GM12874 (cell line): ENCODE data around the gene ASXL3.

Experiments used
- TF ChIP-seq, protein P1 (sequence below): IDR thresholded peaks from 2 replicates; pipeline ENCODE4 v1.5.1; 2011; ENCODE audit warnings: low read depth, mild to moderate bottlenecking, control low read depth, low read length, moderate library complexity; ENCODE audit not compliant: insufficient read depth

ASXL3 gene

DNA sequence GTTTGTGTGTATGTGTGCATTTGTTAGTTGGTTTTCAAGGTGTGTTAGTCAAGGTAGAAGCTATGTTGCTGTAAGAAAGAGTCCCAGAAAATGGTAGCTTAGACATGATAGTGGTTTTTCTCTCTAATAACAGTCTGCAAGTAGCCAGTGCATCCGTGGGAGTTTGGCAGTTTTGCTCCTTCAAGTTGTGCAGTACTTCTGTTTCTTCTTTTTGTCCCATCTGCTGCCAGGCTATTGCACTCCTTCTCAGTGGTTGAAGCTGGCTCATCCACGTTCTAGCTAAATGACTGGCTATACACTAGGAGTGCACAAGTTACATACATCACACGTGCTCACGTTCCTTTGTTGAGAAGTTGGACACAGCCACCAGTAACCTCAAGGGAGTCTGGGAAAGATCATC lies 134.7 kb downstream of the ASXL3 start:
- TF ChIP-seq, protein P1, sequence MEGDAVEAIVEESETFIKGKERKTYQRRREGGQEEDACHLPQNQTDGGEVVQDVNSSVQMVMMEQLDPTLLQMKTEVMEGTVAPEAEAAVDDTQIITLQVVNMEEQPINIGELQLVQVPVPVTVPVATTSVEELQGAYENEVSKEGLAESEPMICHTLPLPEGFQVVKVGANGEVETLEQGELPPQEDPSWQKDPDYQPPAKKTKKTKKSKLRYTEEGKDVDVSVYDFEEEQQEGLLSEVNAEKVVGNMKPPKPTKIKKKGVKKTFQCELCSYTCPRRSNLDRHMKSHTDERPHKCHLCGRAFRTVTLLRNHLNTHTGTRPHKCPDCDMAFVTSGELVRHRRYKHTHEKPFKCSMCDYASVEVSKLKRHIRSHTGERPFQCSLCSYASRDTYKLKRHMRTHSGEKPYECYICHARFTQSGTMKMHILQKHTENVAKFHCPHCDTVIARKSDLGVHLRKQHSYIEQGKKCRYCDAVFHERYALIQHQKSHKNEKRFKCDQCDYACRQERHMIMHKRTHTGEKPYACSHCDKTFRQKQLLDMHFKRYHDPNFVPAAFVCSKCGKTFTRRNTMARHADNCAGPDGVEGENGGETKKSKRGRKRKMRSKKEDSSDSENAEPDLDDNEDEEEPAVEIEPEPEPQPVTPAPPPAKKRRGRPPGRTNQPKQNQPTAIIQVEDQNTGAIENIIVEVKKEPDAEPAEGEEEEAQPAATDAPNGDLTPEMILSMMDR: no peak

DNA sequence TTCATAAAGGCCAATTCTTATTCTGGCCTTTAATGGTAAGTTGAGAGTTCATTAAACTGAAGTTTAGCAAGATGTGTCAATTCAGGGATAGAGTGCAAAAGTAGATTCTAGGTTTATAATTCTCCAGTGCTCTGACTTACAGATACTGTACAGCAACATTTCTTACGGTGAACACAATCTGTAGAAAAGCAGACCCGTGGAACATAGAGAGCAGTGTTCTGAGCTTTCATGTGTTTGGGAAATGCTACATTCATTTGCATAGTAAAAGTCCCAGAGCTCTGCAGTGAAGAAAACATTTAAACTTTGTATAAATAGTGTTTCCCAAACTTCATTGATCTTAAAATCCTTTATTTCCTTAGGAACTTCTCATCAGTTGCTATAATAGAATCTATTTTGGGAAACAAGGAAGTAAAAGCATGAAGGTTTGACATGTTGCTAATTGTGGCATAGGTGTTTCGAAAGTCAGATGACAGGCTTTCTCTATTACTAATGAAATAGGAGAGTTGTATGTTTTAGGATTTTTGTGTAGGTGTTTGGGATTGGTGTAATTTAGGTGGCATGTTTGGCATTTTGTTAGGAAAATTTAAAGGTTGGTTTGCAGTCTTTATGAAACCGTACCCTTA lies 138.2 kb downstream of the ASXL3 start:
- TF ChIP-seq, protein P1: no peak

DNA sequence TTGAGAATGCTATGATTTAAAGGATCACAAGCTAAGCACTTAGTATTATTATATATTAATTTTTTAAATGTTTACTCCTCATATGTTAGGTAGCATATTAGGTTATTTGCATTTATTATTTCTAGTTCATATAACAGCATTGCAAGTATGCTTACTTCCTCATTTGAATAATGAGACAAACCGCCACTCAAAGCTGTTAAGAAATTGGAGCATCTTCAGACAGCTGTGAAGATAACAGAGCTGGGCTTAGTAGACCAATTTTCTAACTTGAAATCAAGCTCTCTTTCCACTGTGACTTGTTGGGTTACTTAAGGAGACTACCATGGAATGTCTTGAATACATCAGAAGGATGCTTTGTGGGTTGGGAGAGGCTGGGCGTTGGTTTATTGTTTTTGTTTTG lies 139.3 kb downstream of the ASXL3 start:
- TF ChIP-seq, protein P1: no peak

DNA sequence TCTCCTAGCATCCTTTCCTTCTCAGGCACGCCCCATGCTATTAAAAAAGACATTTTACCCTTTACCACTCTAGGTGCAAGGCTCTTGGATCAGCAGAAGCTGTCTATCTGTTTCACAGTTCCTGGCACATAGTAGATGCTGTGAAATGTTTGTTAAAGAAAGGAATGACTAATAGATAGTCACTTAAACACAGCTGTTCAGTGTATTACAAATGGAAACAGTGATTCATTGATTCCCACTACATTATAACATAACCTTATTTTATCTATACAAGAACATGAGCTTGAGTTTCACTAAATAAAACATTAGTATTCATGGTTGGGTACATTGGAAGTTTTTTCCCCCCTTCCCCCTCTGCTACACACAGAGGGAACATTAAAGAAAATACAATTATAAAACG lies 142.1 kb downstream of the ASXL3 start:
- TF ChIP-seq, protein P1: no peak

DNA sequence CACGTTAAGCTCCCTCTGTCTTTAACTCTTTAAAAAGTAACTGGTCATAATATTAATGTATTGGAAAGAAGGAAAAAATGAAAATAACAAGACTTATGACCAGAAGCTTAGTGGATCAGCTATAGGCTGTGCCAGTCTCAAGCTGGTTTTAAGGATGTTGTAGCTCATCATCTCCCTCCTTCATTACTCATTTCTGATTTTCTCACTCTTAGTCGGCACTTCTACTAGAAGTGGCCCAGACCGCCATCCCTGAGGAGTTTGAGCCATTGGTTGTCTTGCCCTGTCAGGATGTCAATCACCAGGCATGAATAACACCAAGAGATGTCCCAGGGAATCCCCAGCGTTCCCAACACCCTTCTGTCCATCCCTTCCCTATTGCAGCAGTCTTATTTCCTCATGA lies 151.5 kb downstream of the ASXL3 start:
- TF ChIP-seq, protein P1: no peak

DNA sequence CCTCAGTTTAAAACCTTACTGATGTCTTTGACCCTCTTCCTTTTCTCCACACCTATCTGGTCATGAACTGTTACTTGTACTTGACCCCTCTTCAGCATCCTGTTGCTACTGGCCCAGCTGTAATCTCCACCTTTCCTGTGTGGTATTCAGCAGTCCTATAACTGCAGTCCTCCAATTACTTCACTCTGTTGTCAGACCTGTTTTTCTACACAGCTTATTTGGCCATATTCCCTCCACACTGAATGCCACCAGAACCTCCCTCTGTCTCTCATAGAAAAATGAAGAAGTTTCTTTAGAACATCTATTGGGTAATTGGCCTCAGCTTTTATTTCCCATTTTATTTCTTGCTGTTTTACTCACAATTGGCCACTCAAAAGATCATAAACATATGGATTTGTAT lies 155.4 kb downstream of the ASXL3 start:
- TF ChIP-seq, protein P1: no peak

DNA sequence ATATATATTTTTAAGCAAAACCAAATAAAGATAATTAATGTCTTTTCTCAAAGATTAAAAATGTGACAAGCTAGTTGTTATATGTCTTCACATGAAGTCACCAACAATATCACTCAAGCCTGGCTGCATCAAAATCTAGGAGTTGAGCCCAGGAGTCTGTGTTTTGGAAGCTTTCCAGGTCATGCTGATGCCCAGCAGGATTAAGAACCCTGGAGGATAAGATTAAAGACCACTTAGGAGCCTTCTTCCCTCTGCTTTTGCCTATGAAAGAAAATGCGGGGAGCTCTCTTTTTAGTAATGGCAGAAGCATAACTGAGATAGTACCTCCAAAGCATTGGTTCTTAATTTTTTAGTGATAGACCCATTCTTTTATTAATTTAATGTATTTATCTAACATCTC lies 157.4 kb downstream of the ASXL3 start:
- TF ChIP-seq, protein P1: no peak
